Thoracic aorta (tissue), 2 donors: ENCODE results near the gene SPACA4. TPM values are rescaled to one million over a fixed set of nuclear protein-coding genes. Genes with fewer than 3 reads are reported as not detected.
"Not testable (repeated sequence)": the region's sequence is repeated elsewhere in the genome, so short reads cannot be mapped to it uniquely, and the experiment has no call there.

Experiments
- ATAC-seq: fragments of 150-250 bp; one replicate; pipeline ENCODE4 v1.8.0; 2017; ENCODE audit warnings: low read depth; ENCODE audit not compliant: insufficient number of reproducible peaks, low FRiP score
- DNase-seq: peaks from one replicate; pipeline ENCODE4 v3.0.0-alpha.2; 2020; ENCODE audit warnings: low spot score
- H3K27ac ChIP-seq, 2 donors: fragments of 200-600 bp; sonication (generic); 1 replicate in 1 of 2; 2 replicates in 1 of 2; pipeline ENCODE4 v1.5.1; 2016; ENCODE audit warnings: mild to moderate bottlenecking in 2 of 2, moderate library complexity in 2 of 2
- H3K27me3 ChIP-seq: fragments of 200-600 bp; sonication (generic); replicated peaks from 2 replicates; pipeline ENCODE4 v1.6.0; 2016; ENCODE audit warnings: mild to moderate bottlenecking; ENCODE audit not compliant: insufficient read depth
- H3K36me3 ChIP-seq: fragments of 200-600 bp; sonication (generic); one replicate; pipeline ENCODE4 v1.5.1; 2016
- H3K4me1 ChIP-seq, 2 donors: fragments of 200-600 bp; sonication (generic); 1 replicate in 1 of 2; 2 replicates in 1 of 2; pipeline versions ENCODE4 v1.5.1 to v1.6.0; 2016; ENCODE audit warnings: low read depth in 2 of 2, mild to moderate bottlenecking in 1 of 2; ENCODE audit not compliant: control insufficient read depth in 1 of 2
- H3K4me3 ChIP-seq: fragments of 200-600 bp; sonication (generic); 2 replicates; pipeline ENCODE4 v1.5.1; 2016; ENCODE audit warnings: mild to moderate bottlenecking
- H3K9me3 ChIP-seq: fragments of 200-600 bp; sonication (generic); 2 replicates; pipeline ENCODE4 v1.5.1; 2016
- CTCF ChIP-seq: fragments of 200-600 bp; sonication (generic); IDR thresholded peaks from one replicate; pipeline ENCODE4 v1.5.1; 2019; ENCODE audit warnings: antibody characterized with exemption
- total RNA-seq, 2 donors: library from RNA; depleted of rRNA; stranded (reverse); fragments of >200 nt; gene quantifications; one replicate each; pipeline versions ENCODE4 v1.1.0 to v1.2.3, GENCODE V29; 2016

The SPACA4 gene
- total RNA-seq, 2 donors from 2014 or later, result not detected

- no peak for TF ChIP-seq CTCF
- no peak overlapping the region for H3K27ac ChIP-seq
- DNase-seq, result no peak
- H3K4me3 ChIP-seq, result no peak overlapping the region
- no peaks in the 10 kb centered on the region for H3K27me3 ChIP-seq
- no peaks in the 10 kb centered on the region for H3K4me1 ChIP-seq
- H3K9me3 ChIP-seq, result no peaks in the 10 kb centered on the region
- no peak for ATAC-seq
- no peaks in the 10 kb centered on the region for H3K36me3 ChIP-seq
Measured at GRCh38 chr19:48575931-48576622, 30.5 kb upstream of the SPACA4 start.

DNA sequence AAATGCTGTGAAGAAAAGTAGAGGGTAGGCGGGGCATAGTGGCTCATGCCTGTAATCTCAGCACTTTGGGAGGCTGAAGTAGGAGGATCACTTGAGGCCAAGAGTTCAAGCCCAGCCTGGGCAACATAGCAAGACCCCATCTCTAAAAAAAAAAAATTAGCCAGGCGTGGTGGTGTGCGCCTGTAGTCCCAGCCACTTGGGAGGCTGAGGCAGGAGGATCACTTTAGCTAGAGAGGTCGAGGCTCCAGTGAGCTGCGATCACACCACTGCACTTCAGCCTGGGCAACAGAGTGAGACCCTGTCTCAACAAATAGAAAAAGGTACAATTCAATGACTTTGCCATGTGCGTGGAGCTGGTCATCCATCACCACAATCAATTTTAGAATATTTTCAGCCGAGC lies 28.6 kb upstream of the SPACA4 start:
- not testable (repeated sequence) for DNase-seq, H3K36me3 ChIP-seq, H3K4me3 ChIP-seq, H3K27ac ChIP-seq, H3K27me3 ChIP-seq, H3K9me3 ChIP-seq, ATAC-seq, H3K4me1 ChIP-seq

GRCh38 chr19:48578891-48579290 lies 27.7 kb upstream of the SPACA4 start:
- Histone ChIP-seq H3K27me3 (no peaks in the 10 kb centered on the region), H3K27ac (no peak overlapping the region), H3K4me3 (no peak overlapping the region), H3K36me3 (no peaks in the 10 kb centered on the region), H3K9me3 (no peaks in the 10 kb centered on the region), H3K4me1 (peaks cover 0 to 1% of the 10 kb centered on the region in 2 donors)
- no peak for TF ChIP-seq CTCF
- no peak for DNase-seq
- no peak for ATAC-seq

- no peak for DNase-seq
- Histone ChIP-seq H3K4me1 (peaks cover 0 to 4% of the 10 kb centered on the region in 2 donors), H3K27me3 (no peaks in the 10 kb centered on the region), H3K36me3 (no peaks in the 10 kb centered on the region), H3K27ac (no peak overlapping the region), H3K9me3 (no peaks in the 10 kb centered on the region), H3K4me3 (no peak overlapping the region)
- no peak for TF ChIP-seq CTCF
- ATAC-seq, result no peak
Measured at GRCh38 chr19:48582168-48582567, 24.4 kb upstream of the SPACA4 start.

DNA sequence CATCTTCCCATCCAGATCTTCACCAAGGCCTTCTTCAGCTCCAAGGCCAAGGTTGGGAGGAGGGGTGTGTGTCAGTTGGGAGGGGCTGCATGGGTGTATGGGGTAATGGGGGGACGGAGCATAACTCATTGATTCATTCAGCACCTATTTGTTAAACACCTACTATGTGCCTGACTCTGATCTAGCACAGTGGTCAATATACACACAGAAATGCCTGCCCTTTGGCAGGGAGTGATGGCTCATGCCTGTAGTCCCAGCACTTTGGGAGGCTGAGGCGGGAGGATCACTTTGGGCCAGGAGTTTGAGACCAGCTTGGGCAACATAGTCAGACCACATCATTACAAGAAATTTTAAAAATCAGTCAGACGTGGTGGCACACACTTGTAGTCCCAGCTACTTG lies 19.2 kb upstream of the SPACA4 start:
- no peak for DNase-seq
- Histone ChIP-seq H3K4me1 (peaks cover 0 to 4% of the 10 kb centered on the region in 2 donors), H3K27ac (no peak overlapping the region), H3K36me3 (no peaks in the 10 kb centered on the region), H3K27me3 (no peaks in the 10 kb centered on the region), H3K9me3 (no peaks in the 10 kb centered on the region), H3K4me3 (no peak overlapping the region)
- TF ChIP-seq CTCF, result no peak
- no peak for ATAC-seq
